H1 (cell line): Measurements from ENCODE around the gene C22orf31. TPM values are rescaled to one million over a fixed set of nuclear protein-coding genes. Genes with fewer than 3 reads are reported as not detected.

ENCODE experiments used
- CTCF ChIA-PET: fragments of 300-600 bp; sonication (Branson Sonifier 250); formaldehyde crosslinking; loops from one replicate; lab custom pipeline; 2021; ENCODE audit not compliant: partially characterized antibody; lab: Charles Lee
- POLR2A ChIA-PET: fragments of 300-600 bp; sonication (Branson Sonifier 250); formaldehyde crosslinking; loops from one replicate; lab custom pipeline; 2021; ENCODE audit warnings: inconsistent platforms; ENCODE audit not compliant: partially characterized antibody; lab: Charles Lee
- DNase-seq, 2 experiments: peaks; one replicate each; pipeline versions ENCODE4 v3.0.0 to v3.0.0-alpha.2; 2010 to 2022; ENCODE audit warnings: low spot score in 2 of 2, low read depth in 1 of 2, mixed read lengths in 1 of 2
- FAIRE-seq: peaks from 2 replicates; lab custom pipeline; 2011; peaks lifted over from hg19 to GRCh38; lab: Jason Lieb, UNC
- H2AFZ ChIP-seq: 2 replicates; pipeline ENCODE4 v1.8.1; 2012; ENCODE audit warnings: low read length, inconsistent platforms
- H2AK5ac ChIP-seq: 2 replicates; pipeline ENCODE4 v1.6.1; 2013; ENCODE audit warnings: low read depth, low read length
- H2BK120ac ChIP-seq: replicated peaks from 2 replicates; pipeline ENCODE3; 2013; ENCODE audit warnings: low read depth, low read length, inconsistent platforms
- H2BK12ac ChIP-seq: 2 replicates; pipeline ENCODE4 v1.6.1; 2013; ENCODE audit warnings: low read depth, low read length
- H2BK15ac ChIP-seq: 2 replicates; pipeline ENCODE4 v1.6.1; 2013; ENCODE audit warnings: low read length
- H2BK20ac ChIP-seq: 2 replicates; pipeline ENCODE4 v1.6.1; 2013; ENCODE audit warnings: low read length
- H2BK5ac ChIP-seq: 2 replicates; pipeline ENCODE4 v1.6.1; 2013; ENCODE audit warnings: low read depth, low read length
- H3K14ac ChIP-seq: 2 replicates; pipeline ENCODE4 v1.6.1; 2013; ENCODE audit warnings: inconsistent platforms; ENCODE audit not compliant: insufficient read length
- H3K18ac ChIP-seq: 2 replicates; pipeline ENCODE4 v1.6.1; 2013; ENCODE audit warnings: low read length; ENCODE audit errors: extremely low read depth
- H3K23ac ChIP-seq: 2 replicates; pipeline ENCODE4 v1.6.1; 2013; ENCODE audit warnings: inconsistent platforms; ENCODE audit not compliant: insufficient read length
- H3K23me2 ChIP-seq: 2 replicates; pipeline ENCODE4 v1.6.1; 2013; ENCODE audit warnings: low read depth, low read length
- H3K27ac ChIP-seq: 2 replicates; pipeline ENCODE4 v1.6.1; 2011; ENCODE audit warnings: low read depth, low read length, inconsistent platforms
- H3K27me3 ChIP-seq, 4 experiments: replicated peaks in 1 of 4; 1 replicate in 1 of 4; 2 replicates in 3 of 4; pipeline versions ENCODE4 v1.6.1 to v1.8.1; 2011 to 2013; ENCODE audit warnings: low read length in 3 of 4, mild to moderate bottlenecking in 3 of 4, inconsistent platforms in 2 of 4, mixed read lengths in 2 of 4, moderate library complexity in 1 of 4; ENCODE audit not compliant: control insufficient read depth in 3 of 4, insufficient read depth in 3 of 4; ENCODE audit errors: extremely low read depth in 1 of 4
- H3K36me3 ChIP-seq, 4 experiments: 2 replicates each; pipeline versions ENCODE4 v1.6.1 to v1.8.1; 2011 to 2013; ENCODE audit warnings: mild to moderate bottlenecking in 4 of 4, low read length in 3 of 4, moderate library complexity in 2 of 4, control low read depth in 1 of 4, inconsistent platforms in 1 of 4; ENCODE audit not compliant: insufficient read depth in 4 of 4, control insufficient read depth in 2 of 4
- H3K4ac ChIP-seq: replicated peaks from 2 replicates; pipeline ENCODE3; 2013; ENCODE audit warnings: low read length, low read depth, mixed read lengths, inconsistent platforms; ENCODE audit not compliant: insufficient read length
- H3K4me1 ChIP-seq, 4 experiments: replicated peaks in 1 of 4; 1 replicate in 1 of 4; 2 replicates in 3 of 4; pipeline versions ENCODE4 v1.6.1 to v1.8.1; 2011 to 2013; ENCODE audit warnings: low read length in 3 of 4, inconsistent platforms in 2 of 4, mixed read lengths in 1 of 4; ENCODE audit not compliant: insufficient read depth in 4 of 4, control insufficient read depth in 3 of 4
- H3K4me2 ChIP-seq, 2 experiments: 2 replicates each; pipeline versions ENCODE4 v1.6.1 to v1.8.1; 2011 to 2013; ENCODE audit warnings: low read depth in 2 of 2, low read length in 2 of 2, control low read depth in 1 of 2, inconsistent platforms in 1 of 2, mild to moderate bottlenecking in 1 of 2; ENCODE audit not compliant: insufficient read depth in 1 of 2
- H3K4me3 ChIP-seq, 4 experiments: fragments of 200-600, 300-600 bp in 1 of 4; sonication (generic), shearing (Covaris generic), sonication (Bioruptor Twin) in 1 of 4; 2 replicates each; pipeline versions ENCODE4 v1.5.1 to v1.8.1; 2011 to 2016; ENCODE audit warnings: low read length in 4 of 4, low read depth in 3 of 4, control low read depth in 2 of 4, inconsistent platforms in 2 of 4, mild to moderate bottlenecking in 2 of 4, mixed read lengths in 1 of 4, moderate library complexity in 1 of 4; ENCODE audit not compliant: insufficient read depth in 2 of 4; ENCODE audit errors: extremely low read depth in 1 of 4
- H3K56ac ChIP-seq: replicated peaks from 2 replicates; pipeline ENCODE3; 2013; ENCODE audit warnings: low read depth, mild to moderate bottlenecking, mixed read lengths, low read length, inconsistent platforms; ENCODE audit not compliant: insufficient read length
- H3K79me1 ChIP-seq: 2 replicates; pipeline ENCODE4 v1.6.1; 2013; ENCODE audit warnings: low read depth, low read length, control low read depth
- H3K79me2 ChIP-seq, 2 experiments: 2 replicates each; pipeline versions ENCODE4 v1.6.1 to v1.8.1; 2012 to 2013; ENCODE audit warnings: low read length in 2 of 2, mild to moderate bottlenecking in 2 of 2, inconsistent platforms in 1 of 2; ENCODE audit not compliant: insufficient read depth in 2 of 2, control insufficient read depth in 1 of 2
- H3K9ac ChIP-seq, 4 experiments: replicated peaks in 1 of 4; 1 replicate in 1 of 4; 2 replicates in 3 of 4; pipeline versions ENCODE4 v1.6.1 to v1.8.1; 2011 to 2013; ENCODE audit warnings: low read depth in 3 of 4, low read length in 3 of 4, control low read depth in 2 of 4, mild to moderate bottlenecking in 2 of 4, moderate library complexity in 2 of 4, inconsistent platforms in 1 of 4; ENCODE audit errors: extremely low read depth in 1 of 4
- H3K9me3 ChIP-seq, 2 experiments: 2 replicates each; pipeline versions ENCODE4 v1.6.1 to v1.8.1; 2012 to 2013; ENCODE audit warnings: mild to moderate bottlenecking in 2 of 2, moderate library complexity in 2 of 2, control low read depth in 1 of 2, inconsistent platforms in 1 of 2, low read depth in 1 of 2, low read length in 1 of 2, mixed read lengths in 1 of 2; ENCODE audit not compliant: insufficient read depth in 2 of 2
- H4K20me1 ChIP-seq, 2 experiments: replicated peaks in 1 of 2; 2 replicates each; pipeline versions ENCODE3 to v1.8.1; 2011 to 2013; ENCODE audit warnings: inconsistent platforms in 2 of 2, low read length in 2 of 2, mild to moderate bottlenecking in 1 of 2; ENCODE audit not compliant: insufficient read depth in 2 of 2, control insufficient read depth in 1 of 2
- H4K5ac ChIP-seq: 2 replicates; pipeline ENCODE4 v1.6.1; 2013; ENCODE audit warnings: low read length, low read depth, mixed read lengths, inconsistent platforms; ENCODE audit not compliant: insufficient read length
- H4K8ac ChIP-seq: 2 replicates; pipeline ENCODE4 v1.8.0; 2013; ENCODE audit warnings: mild to moderate bottlenecking, moderate library complexity, low read length, inconsistent platforms; ENCODE audit not compliant: insufficient read depth; ENCODE audit errors: extremely low read depth
- H4K91ac ChIP-seq: replicated peaks from 2 replicates; pipeline ENCODE3; 2013; ENCODE audit warnings: low read length, mixed read lengths, inconsistent platforms; ENCODE audit not compliant: insufficient read length
- BACH1 ChIP-seq: IDR thresholded peaks from 2 replicates; pipeline ENCODE4 v1.6.1; 2012; ENCODE audit warnings: low read length, improper control_type of control experiment
- CTBP2 ChIP-seq: IDR thresholded peaks from 2 replicates; pipeline ENCODE4 v1.7.0; 2011; ENCODE audit warnings: borderline replicate concordance, mild to moderate bottlenecking, moderate library complexity, mixed read lengths, low read length; ENCODE audit not compliant: insufficient read depth, insufficient read length
- JUND ChIP-seq: IDR thresholded peaks from 2 replicates; pipeline ENCODE4 v1.6.1; 2011; ENCODE audit warnings: mild to moderate bottlenecking, improper control_type of control experiment, low read length
- KDM5A ChIP-seq: fragments of 200-600 bp; IDR thresholded peaks from 2 replicates; pipeline ENCODE4 v1.7.1; 2012; ENCODE audit warnings: mild to moderate bottlenecking, low read length, inconsistent platforms, mixed read lengths
- RXRA ChIP-seq: IDR thresholded peaks from 2 replicates; pipeline ENCODE4 v1.6.1; 2011; ENCODE audit warnings: low read depth, mild to moderate bottlenecking, low read length, moderate library complexity; ENCODE audit not compliant: insufficient read depth
- SIN3A ChIP-seq, 2 experiments: IDR thresholded peaks in 1 of 2; conservative IDR thresholded peaks in 1 of 2; 2 replicates each; pipeline ENCODE4 v1.6.1; 2011 to 2012; ENCODE audit warnings: low read length in 2 of 2, improper control_type of control experiment in 1 of 2, low read depth in 1 of 2, mild to moderate bottlenecking in 1 of 2
- SP1 ChIP-seq: IDR thresholded peaks from 2 replicates; pipeline ENCODE4 v1.6.1; 2011; ENCODE audit warnings: low read depth, low read length
- YY1 ChIP-seq: IDR thresholded peaks from 2 replicates; pipeline ENCODE4 v1.6.1; 2011; ENCODE audit warnings: low read depth, mild to moderate bottlenecking, low read length
- ZNF274 ChIP-seq: IDR thresholded peaks from 2 replicates; pipeline ENCODE4 v1.7.0; 2012; ENCODE audit warnings: low read length, borderline replicate concordance; ENCODE audit errors: extremely low read depth
- WGBS, 2 experiments: shearing (Covaris generic) in 1 of 2; methylation state at CpG; one replicate each; pipeline versions ENCODE4 v1.1.6 to v1.1.7; 2013 to 2015; ENCODE audit warnings: low lambda C conversion rate in 2 of 2, mixed read lengths in 2 of 2, inconsistent platforms in 1 of 2, low coverage in 1 of 2, missing lambda C conversion rate in 1 of 2; ENCODE audit not compliant: insufficient replicate concordance in 2 of 2, insufficient coverage in 1 of 2, insufficient read length in 1 of 2; ENCODE audit errors: extremely low coverage in 1 of 2, missing lambda C conversion rate in 1 of 2; 5-methylcytosine and 5-hydroxymethylcytosine counted together
- polyA plus RNA-seq, 7 experiments: library from polyadenylated mRNA; depleted of rRNA in 3 of 7; stranded (reverse) in 5 of 7; unstranded in 2 of 7; fragments of >200 nt in 5 of 7; fragments of 200-250 nt in 2 of 7; gene quantifications; 1 replicate in 5 of 7; 2 replicates in 1 of 7; 4 replicates in 1 of 7; pipeline versions ENCODE4 v1.2.1 to v1.2.3, GENCODE V29; 2011 to 2013; ENCODE audit warnings: missing spikeins in 2 of 7, mixed read lengths in 2 of 7
- total RNA-seq: library from RNA; stranded (reverse); fragmentation: NEBNext Ultra II Directional; extraction: Animal tissue kit (Norgen Biotek cat#: 25700); gene quantifications from 2 replicates; pipeline ENCODE4 v1.2.1, GENCODE V29; 2021
- TF ChIP-seq, protein P1 (sequence below): IDR thresholded peaks from 2 replicates; pipeline ENCODE4 v1.6.1; 2011; ENCODE audit warnings: low read depth, mild to moderate bottlenecking, low read length; ENCODE audit not compliant: insufficient read depth

The C22orf31 gene
- total and polyA plus RNA-seq, 2 of the 8 experiments (the other 6 are each of a cell fraction or from before 2014, with no cell fraction given) = not detected

DNA sequence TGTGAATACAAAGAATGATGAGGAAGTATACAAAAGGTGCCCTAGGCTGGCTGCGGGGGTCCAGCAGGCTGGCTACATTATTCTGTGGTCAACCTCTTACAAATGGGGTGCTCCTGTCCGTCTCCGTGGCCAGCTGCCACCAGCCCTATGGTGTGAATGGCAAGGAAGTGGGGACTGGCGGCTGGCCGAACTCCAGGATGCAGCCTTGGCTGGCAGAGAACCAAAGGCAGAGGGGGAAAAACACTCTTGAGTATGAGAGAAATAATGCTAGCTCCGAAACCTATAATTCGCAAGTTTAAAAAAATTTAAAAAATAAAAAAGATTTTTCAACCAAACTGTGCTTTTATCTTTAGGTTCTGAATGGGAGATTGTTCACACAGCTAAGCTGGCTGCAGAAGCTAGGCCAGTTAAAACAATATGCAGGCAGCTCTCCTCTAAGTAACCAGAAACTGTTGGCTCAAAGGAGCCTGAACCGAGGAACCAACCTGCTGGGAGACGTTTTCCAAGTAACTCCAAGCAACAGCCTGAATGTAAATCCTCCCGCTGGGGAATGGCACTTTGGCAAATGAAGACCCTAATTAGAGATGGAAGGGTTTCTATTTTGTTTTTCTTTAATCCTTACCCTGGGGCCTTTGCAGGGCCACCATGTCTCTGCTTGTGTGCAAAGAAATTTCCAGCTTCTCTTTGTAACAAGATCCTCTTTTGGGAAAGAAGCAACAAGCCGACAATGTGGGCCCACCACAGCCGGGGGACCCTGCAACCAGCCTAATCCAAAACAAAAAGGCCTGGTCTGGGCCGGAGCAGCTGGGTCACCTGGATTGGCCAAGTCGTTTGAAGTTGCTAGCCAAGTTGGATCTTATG is 50.2 kb downstream of the C22orf31 start:
- Histone ChIP-seq H3K79me2 (peaks cover 2 to 63% of the 10 kb centered on the region in 2 experiments; a peak in 2 of 4 replicates), H2BK5ac (no peak overlapping the region), H3K4me3 (no peak overlapping the region), H4K8ac (no peak overlapping the region), H3K4ac (no peak overlapping the region), H3K56ac (no peak overlapping the region), H3K23me2 (no peaks in the 10 kb centered on the region), H4K91ac (no peak overlapping the region), H3K36me3 (0 out of 8 replicates have a peak, but pooled peaks cover 0 to 3% (median 0%) of the 10 kb centered on the region in 4 experiments), H2BK12ac (no peak overlapping the region), H3K27me3 (no peaks in the 10 kb centered on the region; a peak in 1 of 7 replicates), H3K4me1 (peaks cover 5 to 27% (median 10%) of the 10 kb centered on the region in 4 experiments; a peak in 5 of 7 replicates), H4K5ac (peak overlapping the region; percentile 8), H3K27ac (no peak overlapping the region), H2AFZ (no peak overlapping the region), H3K18ac (no peak overlapping the region), H2AK5ac (no peak overlapping the region), H2BK120ac (no peak overlapping the region), H4K20me1 (peaks cover 0 to 2% of the 10 kb centered on the region in 2 experiments), H2BK15ac (no peak overlapping the region), H3K9me3 (no peaks in the 10 kb centered on the region), H2BK20ac (no peak overlapping the region), H3K79me1 (peaks cover 3% of the 10 kb centered on the region; the same call in 1 of the 2 replicates), H3K14ac (no peak overlapping the region), H3K4me2 (peak overlapping the region in 1 of 2 experiments; percentile 3; a peak in 1 of 4 replicates), H3K9ac (no peak overlapping the region), H3K23ac (no peak overlapping the region)
- DNase-seq (no peak), FAIRE-seq (no peak)
- WGBS, 2 experiments = 73% methylated on average over 14 of the region's 14 CpGs; no CpG with 5 or more reads in 1 of the 2 experiments
- POLR2A ChIA-PET = interaction anchor here (1.0 kb wide), 1 partner anchor 10 kb away, joined by 3 read pairs; no protein-coding TSS in a partner anchor
- CTCF ChIA-PET = interaction anchor here (0.5 to 5.2 kb wide), 5 partner anchors 18 to 199 kb away, joined by 3 to 37 read pairs (median 3); no protein-coding TSS in a partner anchor
- no peak for TF ChIP-seq KDM5A
- no peak for TF ChIP-seq ZNF274
- TF ChIP-seq BACH1 = no peak
- no peak for TF ChIP-seq SP1
- TF ChIP-seq RXRA = no peak
- no peak for TF ChIP-seq YY1
- TF ChIP-seq, protein P1, sequence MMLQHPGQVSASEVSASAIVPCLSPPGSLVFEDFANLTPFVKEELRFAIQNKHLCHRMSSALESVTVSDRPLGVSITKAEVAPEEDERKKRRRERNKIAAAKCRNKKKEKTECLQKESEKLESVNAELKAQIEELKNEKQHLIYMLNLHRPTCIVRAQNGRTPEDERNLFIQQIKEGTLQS = no peak
- no peak for TF ChIP-seq SIN3A (conservative IDR thresholded peaks at IDR 0.05 in 1 of 2, IDR thresholded peaks at IDR 0.05 in 1 of 2; ENCODE audit: low read depth in 1 of 2, low read length in 2 of 2)
- TF ChIP-seq JUND = no peak
- TF ChIP-seq CTBP2 = no peak
